Testis (tissue), 2 donors: ENCODE measurements around the gene PI4KA.

Source experiments
- CTCF ChIP-seq, 3 experiments: fragments of 450-650 bp in 2 of 3; fragments of 200-600 bp in 1 of 3; sonication (generic) in 1 of 3; IDR thresholded peaks; one replicate each; pipeline ENCODE4 v1.5.1; 2016 to 2019; ENCODE audit warnings: antibody characterized with exemption in 3 of 3, mild to moderate bottlenecking in 2 of 3, moderate library complexity in 1 of 3
- POLR2A ChIP-seq: fragments of 450-650 bp; IDR thresholded peaks from one replicate; pipeline ENCODE4 v1.6.1; 2017; ENCODE audit warnings: antibody characterized with exemption, mild to moderate bottlenecking, moderate library complexity

GRCh38 chr22:20899827-20900423 lies 41.3 kb upstream of the PI4KA start:
- TF ChIP-seq CTCF (IDR thresholded peaks at IDR 0.05) (no peak), POLR2A (no peak)
